Right lobe of liver (tissue), 4 donors: ENCODE data around the gene MPDU1.

Source experiments
- POLR2A ChIP-seq: fragments of 450-650 bp; IDR thresholded peaks from one replicate; pipeline ENCODE4 v1.6.1; 2017; ENCODE audit warnings: antibody characterized with exemption, mild to moderate bottlenecking
- TF ChIP-seq, protein P1 (sequence below), 4 donors: fragments of 200-600 bp in 3 of 4; fragments of 450-650 bp in 1 of 4; IDR thresholded peaks; one replicate each; pipeline versions ENCODE4 v1.5.1 to v1.8.0; 2016 to 2022; ENCODE audit warnings: antibody characterized with exemption in 4 of 4, mild to moderate bottlenecking in 2 of 4
- donor health status: DM: no; HTN: no; CAD: no.
- donor health status: DM: no; HTN: no; CAD: no.
- donor health status: DM: no; HTN: yes; CAD: no.

DNA sequence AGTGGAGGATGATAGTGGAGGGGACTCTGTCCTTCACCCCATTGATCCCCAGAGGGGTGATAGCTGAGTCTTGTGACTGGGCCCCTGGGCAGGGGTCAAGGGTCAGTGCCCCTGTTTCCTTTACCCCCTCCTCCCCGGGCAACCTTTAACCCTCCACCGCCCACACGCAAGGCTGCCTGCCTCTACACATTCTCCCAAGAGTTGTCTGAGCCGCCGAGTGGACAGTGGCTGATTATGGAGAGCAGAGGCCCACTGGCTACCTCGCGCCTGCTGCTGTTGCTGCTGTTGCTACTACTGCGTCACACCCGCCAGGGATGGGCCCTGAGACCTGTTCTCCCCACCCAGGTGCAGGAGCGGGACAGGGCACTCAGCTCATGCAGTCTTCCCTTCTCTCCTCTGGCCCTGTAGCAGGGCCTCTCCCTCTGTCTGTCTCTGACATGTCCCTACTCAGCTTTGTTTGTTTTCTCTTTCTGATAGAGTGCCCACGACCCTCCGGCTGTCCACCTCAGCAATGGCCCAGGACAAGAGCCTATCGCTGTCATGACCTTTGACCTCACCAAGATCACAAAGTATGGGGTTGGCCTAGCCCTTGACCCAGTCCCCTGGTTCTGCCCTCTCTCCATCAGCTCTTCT, 46.4 kb downstream of the MPDU1 start, which contains the start of gene SHBG:
- TF ChIP-seq, protein P1, sequence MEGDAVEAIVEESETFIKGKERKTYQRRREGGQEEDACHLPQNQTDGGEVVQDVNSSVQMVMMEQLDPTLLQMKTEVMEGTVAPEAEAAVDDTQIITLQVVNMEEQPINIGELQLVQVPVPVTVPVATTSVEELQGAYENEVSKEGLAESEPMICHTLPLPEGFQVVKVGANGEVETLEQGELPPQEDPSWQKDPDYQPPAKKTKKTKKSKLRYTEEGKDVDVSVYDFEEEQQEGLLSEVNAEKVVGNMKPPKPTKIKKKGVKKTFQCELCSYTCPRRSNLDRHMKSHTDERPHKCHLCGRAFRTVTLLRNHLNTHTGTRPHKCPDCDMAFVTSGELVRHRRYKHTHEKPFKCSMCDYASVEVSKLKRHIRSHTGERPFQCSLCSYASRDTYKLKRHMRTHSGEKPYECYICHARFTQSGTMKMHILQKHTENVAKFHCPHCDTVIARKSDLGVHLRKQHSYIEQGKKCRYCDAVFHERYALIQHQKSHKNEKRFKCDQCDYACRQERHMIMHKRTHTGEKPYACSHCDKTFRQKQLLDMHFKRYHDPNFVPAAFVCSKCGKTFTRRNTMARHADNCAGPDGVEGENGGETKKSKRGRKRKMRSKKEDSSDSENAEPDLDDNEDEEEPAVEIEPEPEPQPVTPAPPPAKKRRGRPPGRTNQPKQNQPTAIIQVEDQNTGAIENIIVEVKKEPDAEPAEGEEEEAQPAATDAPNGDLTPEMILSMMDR (IDR thresholded peaks at IDR 0.05): no peak
- TF ChIP-seq POLR2A: no peak
